MM.1S (cell line): ENCODE data around the gene CASTOR1.

Experiments
- DNase-seq: peaks from one replicate; pipeline ENCODE4 v3.0.0-alpha.2; 2015
- H2AFZ ChIP-seq: fragments of 300-600 bp; sonication (generic); 2 replicates; pipeline ENCODE4 v1.6.0; 2016; ENCODE audit warnings: antibody characterized with exemption, low read length
- H3F3A ChIP-seq: fragments of 300-600 bp; sonication (generic); 2 replicates; pipeline ENCODE4 v1.6.1; 2016; ENCODE audit warnings: mild to moderate bottlenecking, antibody characterized with exemption, low read length, moderate library complexity, mixed read lengths; ENCODE audit not compliant: insufficient read depth
- H3K27ac ChIP-seq: fragments of 300-600 bp; sonication (generic); 2 replicates; pipeline ENCODE4 v1.5.1; 2016; ENCODE audit warnings: mild to moderate bottlenecking, low read length
- H3K27me3 ChIP-seq: fragments of 300-600 bp; sonication (generic); replicated peaks from 2 replicates; pipeline ENCODE4 v1.6.0; 2016; ENCODE audit warnings: low read length; ENCODE audit not compliant: insufficient read depth
- H3K36me3 ChIP-seq: fragments of 300-600 bp; sonication (generic); replicated peaks from 2 replicates; pipeline ENCODE4 v1.6.1; 2016; ENCODE audit warnings: mild to moderate bottlenecking, low read length, mixed read lengths; ENCODE audit not compliant: insufficient read depth
- H3K4me1 ChIP-seq: fragments of 300-600 bp; sonication (generic); 2 replicates; pipeline ENCODE4 v1.6.1; 2016; ENCODE audit warnings: low read length, mixed read lengths
- H3K4me2 ChIP-seq: fragments of 300-600 bp; sonication (generic); 2 replicates; pipeline ENCODE4 v1.6.0; 2016; ENCODE audit warnings: low read depth, low read length
- H3K4me3 ChIP-seq: fragments of 300-600 bp; sonication (generic); 2 replicates; pipeline ENCODE4 v1.5.1; 2016; ENCODE audit warnings: low read length, mixed read lengths
- H3K79me2 ChIP-seq: fragments of 300-600 bp; sonication (generic); 2 replicates; pipeline ENCODE4 v1.6.1; 2016; ENCODE audit warnings: mixed run types, low read length, mixed read lengths
- H3K9ac ChIP-seq: fragments of 300-600 bp; sonication (generic); 2 replicates; pipeline ENCODE4 v1.6.1; 2016; ENCODE audit warnings: low read length, mixed read lengths
- H3K9me2 ChIP-seq: fragments of 300-600 bp; sonication (generic); replicated peaks from 2 replicates; pipeline ENCODE4 v1.6.1; 2016; ENCODE audit warnings: mild to moderate bottlenecking, low read length, mixed read lengths; ENCODE audit not compliant: insufficient read depth
- H3K9me3 ChIP-seq: fragments of 300-600 bp; sonication (generic); replicated peaks from 2 replicates; pipeline ENCODE4 v1.6.1; 2016; ENCODE audit warnings: mild to moderate bottlenecking, low read length, mixed read lengths; ENCODE audit not compliant: insufficient read depth
- H4K20me1 ChIP-seq: fragments of 300-600 bp; sonication (generic); 2 replicates; pipeline ENCODE4 v1.6.1; 2016; ENCODE audit warnings: mild to moderate bottlenecking, low read length, moderate library complexity, mixed read lengths; ENCODE audit not compliant: insufficient read depth
- CTCF ChIP-seq: fragments of 300-600 bp; sonication (generic); IDR thresholded peaks from 2 replicates; pipeline ENCODE4 v1.5.1; 2016; ENCODE audit warnings: antibody characterized with exemption, low read length, mixed read lengths
- EZH2 ChIP-seq: fragments of 300-600 bp; sonication (generic); optimal IDR thresholded peaks from 2 replicates; pipeline ENCODE3; 2017; ENCODE audit warnings: low read depth, mild to moderate bottlenecking, antibody characterized with exemption, low read length, mixed read lengths
- EZH2phosphoT487 ChIP-seq: fragments of 300-600 bp; sonication (generic); IDR thresholded peaks from 2 replicates; pipeline ENCODE4 v1.6.1; 2018; ENCODE audit warnings: antibody characterized with exemption, low read length

The CASTOR1 gene

DNA sequence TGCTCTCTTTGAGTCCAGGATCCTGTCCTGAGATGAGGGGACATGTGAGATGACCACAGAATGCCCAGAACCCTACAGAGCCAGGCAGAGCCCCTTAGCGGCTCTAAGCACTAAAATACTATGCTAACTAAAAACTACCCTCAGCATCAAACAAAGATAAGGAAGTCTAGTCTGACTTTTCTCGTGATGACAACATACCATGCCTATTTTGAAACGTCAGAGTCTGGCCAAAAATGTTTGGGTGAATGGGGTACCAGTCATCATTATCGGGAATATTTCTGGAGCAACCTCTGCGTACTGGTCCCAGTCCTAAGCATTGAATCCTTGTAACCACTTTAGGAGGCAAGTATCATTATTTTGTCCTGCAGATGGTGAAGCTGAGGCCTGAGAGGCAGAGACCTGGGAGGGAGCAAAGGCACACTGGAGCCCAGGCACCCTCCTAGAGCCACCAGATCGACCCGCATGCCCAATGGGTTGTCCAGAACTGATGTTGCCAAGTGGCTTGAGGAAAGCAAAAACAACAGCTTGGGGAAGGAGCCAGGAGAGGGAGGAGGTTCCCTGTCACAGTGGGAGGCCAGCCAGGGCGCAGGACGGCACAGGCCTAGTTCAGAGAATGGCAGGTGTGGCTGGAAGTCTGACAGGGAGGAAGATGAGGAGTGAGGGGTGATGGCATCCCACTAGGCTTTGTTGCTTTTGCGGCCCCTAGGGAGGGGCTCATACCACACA is 15.4 kb downstream of the CASTOR1 start:
- Histone ChIP-seq H3K79me2 (no peaks in the 10 kb centered on the region), H3K4me2 (no peak overlapping the region), H3K4me1 (peaks cover 3% of the 10 kb centered on the region; the same call in 1 of the 2 replicates), H3K36me3 (no peaks in the 10 kb centered on the region), H3K9me2 (no peaks in the 10 kb centered on the region), H3K27me3 (peaks cover 26% of the 10 kb centered on the region), H2AFZ (no peak overlapping the region), H3K9ac (no peak overlapping the region), H3F3A (no peaks in the 10 kb centered on the region), H3K4me3 (no peak overlapping the region), H3K9me3 (no peaks in the 10 kb centered on the region), H4K20me1 (no peaks in the 10 kb centered on the region), H3K27ac (no peak overlapping the region)
- TF ChIP-seq EZH2 = no peak
- TF ChIP-seq CTCF = no peak
- TF ChIP-seq EZH2phosphoT487 = no peak
- no peak for DNase-seq

DNA sequence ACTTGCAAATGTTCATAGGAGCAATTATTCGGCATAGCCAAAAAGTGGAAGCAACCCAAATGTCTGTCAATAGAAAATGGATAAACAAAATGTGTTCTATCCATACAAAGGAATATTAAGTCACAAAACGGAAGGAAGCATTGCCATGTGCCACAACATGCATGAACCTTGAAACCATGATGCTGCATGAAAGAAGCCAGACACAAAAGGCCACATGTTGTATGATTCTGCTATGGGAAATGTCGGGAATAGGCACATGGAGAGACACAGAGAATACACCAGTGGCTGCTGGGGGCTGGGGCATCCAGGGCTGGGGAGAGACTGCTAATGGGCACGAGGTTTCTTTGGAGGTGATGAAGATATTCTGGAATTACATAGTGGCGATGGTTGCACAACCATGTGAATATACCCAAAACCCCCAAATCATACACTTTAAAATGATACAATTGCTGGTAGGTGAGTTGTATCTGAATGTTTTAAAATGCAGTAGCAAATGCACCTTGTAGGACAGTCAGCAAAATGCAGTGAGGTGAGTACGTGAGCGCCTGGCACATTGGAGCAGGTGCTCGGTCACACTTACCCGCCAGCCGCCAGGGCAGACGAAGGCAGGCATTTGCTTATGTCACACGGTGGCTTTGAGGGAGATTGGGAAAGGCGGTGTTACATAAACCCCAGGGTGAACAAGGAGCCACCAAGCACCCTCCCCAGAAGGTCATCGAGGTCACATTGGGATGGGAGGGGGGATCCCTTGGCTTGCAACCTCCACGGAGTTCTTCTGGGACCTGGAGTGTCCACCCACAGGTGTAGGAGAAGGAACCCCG is 16.3 kb downstream of the CASTOR1 start:
- Histone ChIP-seq H3F3A (no peaks in the 10 kb centered on the region), H3K36me3 (no peaks in the 10 kb centered on the region), H4K20me1 (no peaks in the 10 kb centered on the region), H2AFZ (no peak overlapping the region), H3K9ac (no peak overlapping the region), H3K27me3 (peaks cover 25% of the 10 kb centered on the region), H3K9me2 (no peaks in the 10 kb centered on the region), H3K4me2 (no peak overlapping the region), H3K27ac (no peak overlapping the region), H3K4me3 (no peak overlapping the region), H3K9me3 (no peaks in the 10 kb centered on the region), H3K4me1 (peaks cover 3% of the 10 kb centered on the region; the same call in 1 of the 2 replicates), H3K79me2 (no peaks in the 10 kb centered on the region)
- TF ChIP-seq EZH2phosphoT487 (no peak), CTCF (no peak), EZH2 (no peak)
- no peak for DNase-seq

DNA sequence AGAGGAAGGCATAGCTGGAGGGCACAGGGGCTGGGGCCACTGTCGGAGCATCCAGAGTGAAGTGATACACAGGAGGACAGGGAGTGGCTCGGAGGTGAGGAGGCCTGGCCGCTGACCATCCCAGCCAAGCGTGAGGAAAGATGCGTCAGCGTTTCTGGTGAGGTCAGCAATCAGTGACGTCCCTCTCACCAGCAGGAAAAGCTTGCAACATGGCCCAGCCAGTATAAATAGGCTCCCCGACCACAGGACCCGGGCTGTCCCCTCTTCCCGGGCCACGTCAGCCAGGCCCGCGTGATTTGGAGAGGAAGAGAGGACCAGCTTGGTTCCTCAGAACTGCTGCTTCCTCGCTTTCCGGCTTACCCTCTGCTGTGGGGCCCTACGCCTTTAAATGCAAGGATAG is 18.5 kb downstream of the CASTOR1 start:
- Histone ChIP-seq H3K4me2 (no peak overlapping the region), H2AFZ (no peak overlapping the region), H3K36me3 (no peaks in the 10 kb centered on the region), H3K27ac (no peak overlapping the region), H3K9ac (no peak overlapping the region), H3K4me3 (no peak overlapping the region), H3F3A (no peaks in the 10 kb centered on the region), H4K20me1 (no peaks in the 10 kb centered on the region), H3K9me2 (no peaks in the 10 kb centered on the region), H3K4me1 (peaks cover 2% of the 10 kb centered on the region; the same call in 1 of the 2 replicates), H3K79me2 (no peaks in the 10 kb centered on the region), H3K9me3 (no peaks in the 10 kb centered on the region), H3K27me3 (peaks cover 31% of the 10 kb centered on the region)
- DNase-seq = no peak
- TF ChIP-seq EZH2phosphoT487 (no peak), CTCF (no peak), EZH2 (no peak)
